A549 (cell line): Measurements from ENCODE around the gene ADAMTS12. TPM values are rescaled to one million over a fixed set of nuclear protein-coding genes. Genes with fewer than 3 reads are reported as not detected.

Experiments
- ATAC-seq, 2 experiments: fragments of 200-7000 bp in 1 of 2; fragments of >200 bp in 1 of 2; cut with Nextera tagmentation in 1 of 2; cut with Tn5 transposase in 1 of 2; 3 replicates each; pipeline versions ENCODE4 v1.8.0 to v1.9.1; 2018 to 2020; ENCODE audit warnings: mild to moderate bottlenecking in 1 of 2, moderate library complexity in 1 of 2
- CTCF ChIA-PET: fragments of 300-600 bp; sonication (Branson Sonifier 250); formaldehyde crosslinking; extraction: SDS; loops from one replicate; lab custom pipeline; 2021; ENCODE audit warnings: antibody characterized with exemption, inconsistent platforms; lab: Yijun Ruan, JAX
- POLR2A ChIA-PET: fragments of 350-600 bp; formaldehyde crosslinking; extraction: SDS; loops from one replicate; lab custom pipeline; 2021; ENCODE audit warnings: antibody characterized with exemption, inconsistent platforms; lab: Yijun Ruan, JAX
- DNase-seq, 2 experiments: peaks; one replicate each; pipeline versions ENCODE4 v3.0.0 to v3.0.0-alpha.2; 2011 to 2016; ENCODE audit warnings: low read depth in 1 of 2, low spot score in 1 of 2
- FAIRE-seq: peaks from 2 replicates; lab custom pipeline; 2011; peaks lifted over from hg19 to GRCh38; lab: Jason Lieb, UNC
- H3K27ac ChIP-seq, 2 experiments: fragments of >200 bp; sonication (Bioruptor Twin); formaldehyde crosslinking; 3 replicates each; pipeline ENCODE4 v1.5.1; 2016 to 2017
- H3K4me1 ChIP-seq: fragments of >200 bp; sonication (Bioruptor Twin); formaldehyde crosslinking; 3 replicates; pipeline ENCODE4 v1.6.1; 2016
- H3K4me2 ChIP-seq: fragments of >200 bp; sonication (Bioruptor Twin); formaldehyde crosslinking; 3 replicates; pipeline ENCODE4 v1.6.1; 2016
- H3K4me3 ChIP-seq: fragments of >200 bp; sonication (Bioruptor Twin); formaldehyde crosslinking; 3 replicates; pipeline ENCODE4 v1.5.1; 2016
- H3K9me3 ChIP-seq: fragments of >200 bp; sonication (Bioruptor Twin); formaldehyde crosslinking; 3 replicates; pipeline ENCODE4 v1.6.1; 2016
- CHD2 ChIP-seq: fragments of 150-350 bp; IDR thresholded peaks from 2 replicates; pipeline ENCODE4 v1.6.1; 2014; ENCODE audit warnings: low read length; ENCODE audit not compliant: partially characterized antibody
- CHD4 ChIP-seq: fragments of 200-600 bp; sonication (generic); IDR thresholded peaks from 2 replicates; pipeline ENCODE4 v1.6.1; 2016; ENCODE audit warnings: antibody characterized with exemption, mild to moderate bottlenecking, borderline replicate concordance
- CTCF ChIP-seq: fragments of >200 bp; sonication (Bioruptor Twin); formaldehyde crosslinking; IDR thresholded peaks from 3 replicates; pipeline ENCODE4 v1.5.1; 2016
- EHF ChIP-seq: fragments of 250-450 bp; sonication (Bioruptor Pico); IDR thresholded peaks from 2 replicates; pipeline ENCODE4 v1.5.0; 2020; ENCODE audit warnings: mild to moderate bottlenecking
- ESRRA ChIP-seq: fragments of 150-350 bp; IDR thresholded peaks from 2 replicates; pipeline ENCODE4 v1.6.1; 2014; ENCODE audit warnings: mild to moderate bottlenecking, low read length, borderline replicate concordance
- FOSL2 ChIP-seq, 2 experiments: fragments of 450-650 bp in 1 of 2; fragments of >200 bp in 1 of 2; sonication (Bioruptor Twin) in 1 of 2; formaldehyde crosslinking; IDR thresholded peaks; 2 replicates each; pipeline versions ENCODE4 v1.5.0 to v1.6.1; 2016 to 2020; ENCODE audit warnings: mild to moderate bottlenecking in 1 of 2, moderate library complexity in 1 of 2
- FOXS1 ChIP-seq: fragments of 250-450 bp; sonication (Bioruptor Pico); IDR thresholded peaks from 2 replicates; pipeline ENCODE4 v1.5.0; 2020; ENCODE audit warnings: mild to moderate bottlenecking, moderate library complexity
- HDAC2 ChIP-seq: fragments of 200-600 bp; sonication (generic); IDR thresholded peaks from 2 replicates; pipeline ENCODE4 v1.6.1; 2016
- HEYL ChIP-seq: fragments of 250-450 bp; sonication (Bioruptor Pico); IDR thresholded peaks from 2 replicates; pipeline ENCODE4 v1.8.0; 2021; ENCODE audit warnings: mild to moderate bottlenecking, moderate library complexity
- HOXB13 ChIP-seq: fragments of 250-450 bp; sonication (Bioruptor Pico); IDR thresholded peaks from 2 replicates; pipeline ENCODE4 v1.5.0; 2020; ENCODE audit warnings: low read depth, mild to moderate bottlenecking, moderate library complexity
- JUN ChIP-seq, 2 experiments: fragments of >200 bp; sonication (Bioruptor Twin); formaldehyde crosslinking; IDR thresholded peaks; 2 replicates in 1 of 2; 3 replicates in 1 of 2; pipeline ENCODE4 v1.6.1; 2016 to 2017
- JUNB ChIP-seq: fragments of >200 bp; sonication (Bioruptor Twin); formaldehyde crosslinking; IDR thresholded peaks from 2 replicates; pipeline ENCODE4 v1.6.1; 2016
- POLR2A ChIP-seq: IDR thresholded peaks from 2 replicates; pipeline ENCODE4 v1.6.1; 2012; ENCODE audit warnings: mild to moderate bottlenecking, low read length
- POLR2AphosphoS2 ChIP-seq: conservative IDR thresholded peaks from 2 replicates; pipeline ENCODE4 v1.6.1; 2012; ENCODE audit warnings: low read length, improper control_type of control experiment, inconsistent platforms
- RARB ChIP-seq: fragments of 250-450 bp; sonication (Bioruptor Pico); IDR thresholded peaks from 2 replicates; pipeline ENCODE4 v1.8.0; 2021; ENCODE audit warnings: mild to moderate bottlenecking, moderate library complexity
- SREBF2 ChIP-seq: fragments of 450-650 bp; IDR thresholded peaks from 2 replicates; pipeline ENCODE4 v1.6.1; 2014; ENCODE audit warnings: mild to moderate bottlenecking, moderate library complexity
- TFCP2L1 ChIP-seq: fragments of 250-450 bp; sonication (Bioruptor Pico); IDR thresholded peaks from 2 replicates; pipeline ENCODE4 v1.5.0; 2021; ENCODE audit warnings: mild to moderate bottlenecking
- TP53 ChIP-seq: fragments of 250-450 bp; sonication (Bioruptor Pico); IDR thresholded peaks from 2 replicates; pipeline ENCODE4 v1.5.0; 2021; ENCODE audit warnings: mild to moderate bottlenecking, moderate library complexity
- ZFP36 ChIP-seq: fragments of 450-650 bp; IDR thresholded peaks from 2 replicates; pipeline ENCODE4 v1.6.1; 2014; ENCODE audit warnings: borderline replicate concordance; ENCODE audit not compliant: partially characterized antibody
- ZNF302 ChIP-seq: fragments of 250-450 bp; sonication (Bioruptor Pico); IDR thresholded peaks from 2 replicates; pipeline ENCODE4 v1.9.0; 2021; ENCODE audit warnings: inconsistent platforms, mild to moderate bottlenecking, moderate library complexity
- WGBS: methylation state at CpG from one replicate; pipeline ENCODE4 v1.1.6; 2017; ENCODE audit errors: missing lambda C conversion rate; 5-methylcytosine and 5-hydroxymethylcytosine counted together
- polyA plus RNA-seq, 4 experiments: library from polyadenylated mRNA; depleted of rRNA in 3 of 4; stranded (reverse); fragments of >200 nt; fragmentation: RNase III in 1 of 4; extraction: RNeasy Plus Mini Kit Qiagen cat#74134 plus additional on column Dnase treatment in 1 of 4; gene quantifications; 2 replicates in 3 of 4; 3 replicates in 1 of 4; pipeline ENCODE4 v1.2.3, GENCODE V29; 2011 to 2017
- TF ChIP-seq, protein P1 (sequence below): fragments of 250-450 bp; sonication (Bioruptor Pico); IDR thresholded peaks from 2 replicates; pipeline ENCODE4 v1.5.0; 2020; ENCODE audit warnings: low read depth, mild to moderate bottlenecking, moderate library complexity
- TF ChIP-seq, protein P2 (sequence below): fragments of 200-600 bp; sonication (generic); IDR thresholded peaks from 2 replicates; pipeline ENCODE4 v1.6.1; 2016; ENCODE audit warnings: antibody characterized with exemption, mild to moderate bottlenecking, moderate library complexity
- TF ChIP-seq, protein P3 (sequence below): fragments of 250-450 bp; sonication (Bioruptor Pico); IDR thresholded peaks from 2 replicates; pipeline ENCODE4 v1.5.0; 2021; ENCODE audit warnings: mild to moderate bottlenecking, moderate library complexity, borderline replicate concordance
- TF ChIP-seq, protein P4 (sequence below): fragments of 450-650 bp; IDR thresholded peaks from 2 replicates; pipeline ENCODE4 v1.6.1; 2014; ENCODE audit warnings: antibody characterized with exemption

Gene ADAMTS12
- polyA plus RNA-seq, 2 of the 4 experiments (the other 2 are of a cell fraction), result 4.8 to 6.8 TPM

GRCh38 chr5:33827018-33827707, 64.6 kb downstream of the ADAMTS12 start:
- no peak for ATAC-seq
- no peaks in the 10 kb centered on the region for H3K9me3 ChIP-seq
- CTCF ChIA-PET, result interaction anchor here (1.2 kb wide), 1 partner anchor 107 kb away, joined by 3 read pairs; no protein-coding TSS in a partner anchor
- 47% methylated on average over 7 of the region's 7 CpGs for whole genome bisulfite sequencing
- 0 out of 3 replicates have a peak overlapping the region, but pooled peaks have one; percentile 16 for H3K4me2 ChIP-seq
- TF ChIP-seq CHD2 (no peak), EHF (CRISPR knock-in tag) (no peak), TFCP2L1 (no peak)
- no peak for FAIRE-seq
- no peak overlapping the region for H3K27ac ChIP-seq
- no peak overlapping the region for H3K4me3 ChIP-seq
- H3K4me1 ChIP-seq, result peaks cover 17% of the 10 kb centered on the region
- POLR2A ChIA-PET, result no interaction called here
- no peak for DNase-seq

GRCh38 chr5:33824516-33825195, 67.1 kb downstream of the ADAMTS12 start:
- CTCF ChIA-PET, result no interaction called here
- WGBS, result 27% methylated on average over 4 of the region's 4 CpGs
- Histone ChIP-seq H3K4me1 (peaks cover 17% of the 10 kb centered on the region), H3K4me3 (no peak overlapping the region), H3K4me2 (no peak overlapping the region), H3K9me3 (peaks cover 3% of the 10 kb centered on the region; the same call in 1 of the 3 replicates), H3K27ac (no peak overlapping the region)
- ATAC-seq (no peak), DNase-seq (no peak), FAIRE-seq (no peak)
- TF ChIP-seq ESRRA (no peak), HEYL (CRISPR knock-in tag) (no peak), JUN (IDR thresholded peaks at IDR 0.05) (no peak), POLR2AphosphoS2 (no peak), FOXS1 (CRISPR knock-in tag) (no peak)
- TF ChIP-seq, protein P1, sequence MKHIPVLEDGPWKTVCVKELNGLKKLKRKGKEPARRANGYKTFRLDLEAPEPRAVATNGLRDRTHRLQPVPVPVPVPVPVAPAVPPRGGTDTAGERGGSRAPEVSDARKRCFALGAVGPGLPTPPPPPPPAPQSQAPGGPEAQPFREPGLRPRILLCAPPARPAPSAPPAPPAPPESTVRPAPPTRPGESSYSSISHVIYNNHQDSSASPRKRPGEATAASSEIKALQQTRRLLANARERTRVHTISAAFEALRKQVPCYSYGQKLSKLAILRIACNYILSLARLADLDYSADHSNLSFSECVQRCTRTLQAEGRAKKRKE (CRISPR knock-in tag), result no peak
- POLR2A ChIA-PET, result no interaction called here

DNA sequence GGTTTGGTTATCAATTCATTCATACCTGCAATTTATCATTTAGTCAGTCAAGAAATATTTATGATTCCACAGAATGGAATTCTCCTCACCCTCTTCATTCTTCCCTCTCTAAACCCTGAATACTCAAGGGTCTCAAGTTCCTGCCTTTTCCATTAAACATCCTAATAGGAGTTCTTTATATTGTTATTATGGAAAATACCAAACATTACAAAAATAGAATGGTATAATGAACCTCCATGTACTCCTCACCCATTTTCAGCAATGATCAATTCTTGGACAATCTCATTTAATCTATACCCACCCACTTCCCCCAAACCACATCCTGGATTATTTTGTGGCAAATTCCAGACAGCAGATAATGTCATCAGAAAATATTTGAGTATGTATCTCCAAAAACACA, 74.5 kb downstream of the ADAMTS12 start:
- Histone ChIP-seq H3K27ac (no peak overlapping the region), H3K9me3 (peaks cover 4% of the 10 kb centered on the region; the same call in 1 of the 3 replicates), H3K4me2 (no peak overlapping the region), H3K4me3 (no peak overlapping the region), H3K4me1 (no peaks in the 10 kb centered on the region)
- DNase-seq (no peak), FAIRE-seq (no peak), ATAC-seq (no peak)
- POLR2A ChIA-PET, result no interaction called here
- TF ChIP-seq ZFP36 (no peak), POLR2A (no peak), HDAC2 (no peak), JUNB (no peak), ZNF302 (no peak), CHD4 (no peak), TP53 (CRISPR knock-in tag) (no peak), HOXB13 (no peak), CTCF (no peak), ESRRA (no peak), SREBF2 (no peak), FOXS1 (CRISPR knock-in tag) (no peak), RARB (CRISPR knock-in tag) (no peak), TFCP2L1 (no peak), FOSL2 (IDR thresholded peaks at IDR 0.05) (no peak), FOSL2 (CRISPR knock-in tag; IDR thresholded peaks at IDR 0.05) (no peak)
- TF ChIP-seq, protein P2, sequence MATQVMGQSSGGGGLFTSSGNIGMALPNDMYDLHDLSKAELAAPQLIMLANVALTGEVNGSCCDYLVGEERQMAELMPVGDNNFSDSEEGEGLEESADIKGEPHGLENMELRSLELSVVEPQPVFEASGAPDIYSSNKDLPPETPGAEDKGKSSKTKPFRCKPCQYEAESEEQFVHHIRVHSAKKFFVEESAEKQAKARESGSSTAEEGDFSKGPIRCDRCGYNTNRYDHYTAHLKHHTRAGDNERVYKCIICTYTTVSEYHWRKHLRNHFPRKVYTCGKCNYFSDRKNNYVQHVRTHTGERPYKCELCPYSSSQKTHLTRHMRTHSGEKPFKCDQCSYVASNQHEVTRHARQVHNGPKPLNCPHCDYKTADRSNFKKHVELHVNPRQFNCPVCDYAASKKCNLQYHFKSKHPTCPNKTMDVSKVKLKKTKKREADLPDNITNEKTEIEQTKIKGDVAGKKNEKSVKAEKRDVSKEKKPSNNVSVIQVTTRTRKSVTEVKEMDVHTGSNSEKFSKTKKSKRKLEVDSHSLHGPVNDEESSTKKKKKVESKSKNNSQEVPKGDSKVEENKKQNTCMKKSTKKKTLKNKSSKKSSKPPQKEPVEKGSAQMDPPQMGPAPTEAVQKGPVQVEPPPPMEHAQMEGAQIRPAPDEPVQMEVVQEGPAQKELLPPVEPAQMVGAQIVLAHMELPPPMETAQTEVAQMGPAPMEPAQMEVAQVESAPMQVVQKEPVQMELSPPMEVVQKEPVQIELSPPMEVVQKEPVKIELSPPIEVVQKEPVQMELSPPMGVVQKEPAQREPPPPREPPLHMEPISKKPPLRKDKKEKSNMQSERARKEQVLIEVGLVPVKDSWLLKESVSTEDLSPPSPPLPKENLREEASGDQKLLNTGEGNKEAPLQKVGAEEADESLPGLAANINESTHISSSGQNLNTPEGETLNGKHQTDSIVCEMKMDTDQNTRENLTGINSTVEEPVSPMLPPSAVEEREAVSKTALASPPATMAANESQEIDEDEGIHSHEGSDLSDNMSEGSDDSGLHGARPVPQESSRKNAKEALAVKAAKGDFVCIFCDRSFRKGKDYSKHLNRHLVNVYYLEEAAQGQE, result no peak
- TF ChIP-seq, protein P3, sequence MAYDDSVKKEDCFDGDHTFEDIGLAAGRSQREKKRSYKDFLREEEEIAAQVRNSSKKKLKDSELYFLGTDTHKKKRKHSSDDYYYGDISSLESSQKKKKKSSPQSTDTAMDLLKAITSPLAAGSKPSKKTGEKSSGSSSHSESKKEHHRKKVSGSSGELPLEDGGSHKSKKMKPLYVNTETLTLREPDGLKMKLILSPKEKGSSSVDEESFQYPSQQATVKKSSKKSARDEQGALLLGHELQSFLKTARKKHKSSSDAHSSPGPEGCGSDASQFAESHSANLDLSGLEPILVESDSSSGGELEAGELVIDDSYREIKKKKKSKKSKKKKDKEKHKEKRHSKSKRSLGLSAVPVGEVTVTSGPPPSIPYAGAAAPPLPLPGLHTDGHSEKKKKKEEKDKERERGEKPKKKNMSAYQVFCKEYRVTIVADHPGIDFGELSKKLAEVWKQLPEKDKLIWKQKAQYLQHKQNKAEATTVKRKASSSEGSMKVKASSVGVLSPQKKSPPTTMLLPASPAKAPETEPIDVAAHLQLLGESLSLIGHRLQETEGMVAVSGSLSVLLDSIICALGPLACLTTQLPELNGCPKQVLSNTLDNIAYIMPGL (CRISPR knock-in tag), result no peak
- TF ChIP-seq, protein P4, sequence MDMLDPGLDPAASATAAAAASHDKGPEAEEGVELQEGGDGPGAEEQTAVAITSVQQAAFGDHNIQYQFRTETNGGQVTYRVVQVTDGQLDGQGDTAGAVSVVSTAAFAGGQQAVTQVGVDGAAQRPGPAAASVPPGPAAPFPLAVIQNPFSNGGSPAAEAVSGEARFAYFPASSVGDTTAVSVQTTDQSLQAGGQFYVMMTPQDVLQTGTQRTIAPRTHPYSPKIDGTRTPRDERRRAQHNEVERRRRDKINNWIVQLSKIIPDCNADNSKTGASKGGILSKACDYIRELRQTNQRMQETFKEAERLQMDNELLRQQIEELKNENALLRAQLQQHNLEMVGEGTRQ, result no peak
- CTCF ChIA-PET, result no interaction called here
